ENCODE measurements around the gene HNRNPA3. TPM values are rescaled to one million over a fixed set of nuclear protein-coding genes. Genes with fewer than 3 reads are reported as not detected.

HNRNPA3 gene
- total and polyA plus RNA-seq, 2 of the 13 experiments (the other 11 are each of a cell fraction or from before 2014, with no cell fraction given): 73.3 to 97.7 TPM

- TF ChIP-seq, protein P1, sequence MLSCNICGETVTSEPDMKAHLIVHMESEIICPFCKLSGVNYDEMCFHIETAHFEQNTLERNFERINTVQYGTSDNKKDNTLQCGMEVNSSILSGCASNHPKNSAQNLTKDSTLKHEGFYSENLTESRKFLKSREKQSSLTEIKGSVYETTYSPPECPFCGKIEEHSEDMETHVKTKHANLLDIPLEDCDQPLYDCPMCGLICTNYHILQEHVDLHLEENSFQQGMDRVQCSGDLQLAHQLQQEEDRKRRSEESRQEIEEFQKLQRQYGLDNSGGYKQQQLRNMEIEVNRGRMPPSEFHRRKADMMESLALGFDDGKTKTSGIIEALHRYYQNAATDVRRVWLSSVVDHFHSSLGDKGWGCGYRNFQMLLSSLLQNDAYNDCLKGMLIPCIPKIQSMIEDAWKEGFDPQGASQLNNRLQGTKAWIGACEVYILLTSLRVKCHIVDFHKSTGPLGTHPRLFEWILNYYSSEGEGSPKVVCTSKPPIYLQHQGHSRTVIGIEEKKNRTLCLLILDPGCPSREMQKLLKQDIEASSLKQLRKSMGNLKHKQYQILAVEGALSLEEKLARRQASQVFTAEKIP (CRISPR knock-in tag; IDR thresholded peaks at IDR 0.05; ENCODE audit: borderline replicate concordance): no peak
Observed at GRCh38 chr2:177264209-177264692, 51.7 kb downstream of the HNRNPA3 start (continued).

DNA sequence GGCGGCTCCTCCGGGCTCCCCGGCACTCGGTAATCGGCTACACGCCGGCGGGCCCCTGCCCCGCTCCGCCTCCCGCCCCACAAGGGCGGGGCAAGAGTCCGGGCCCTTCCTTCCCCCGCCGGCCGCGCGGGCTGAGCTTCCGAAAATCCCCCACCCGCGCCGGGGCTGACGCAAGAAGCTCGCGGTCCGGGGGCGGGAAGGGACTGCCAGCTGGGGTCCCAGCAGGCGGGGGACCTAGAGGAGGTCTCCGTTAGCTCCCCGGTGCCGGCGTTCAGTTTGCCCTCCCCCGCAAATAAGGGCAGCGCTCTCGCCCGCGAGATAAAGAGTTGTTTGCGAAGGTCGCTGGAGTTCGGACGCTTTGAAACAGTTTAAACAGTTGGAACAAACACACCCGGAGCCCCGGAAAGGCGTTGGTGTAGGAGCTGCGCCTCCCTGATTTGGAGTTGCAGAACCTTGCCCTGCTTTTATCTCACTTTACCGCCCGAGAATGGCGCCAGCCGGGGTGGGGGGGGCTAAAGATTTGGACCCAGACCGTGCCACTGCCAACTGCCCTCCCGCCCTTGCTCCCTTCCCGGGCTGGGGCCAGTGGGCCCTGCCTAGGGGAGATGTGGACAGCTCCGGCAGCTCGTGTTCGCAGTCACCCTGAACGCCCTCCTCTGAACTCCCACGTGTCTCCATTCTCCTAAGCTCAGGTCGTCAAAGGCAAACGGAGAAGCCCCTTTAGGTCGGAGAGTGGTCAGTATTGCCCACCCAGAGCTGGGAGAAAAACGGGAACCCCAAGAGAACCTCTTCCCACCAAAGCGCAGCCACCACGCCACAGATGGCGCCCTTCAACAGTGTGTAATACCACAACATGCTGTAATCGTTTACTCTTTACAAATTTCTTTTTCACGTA lies 52.3 kb downstream of the HNRNPA3 start, which contains the start of gene NFE2L2:
Gene NFE2L2, minus strand, starts transcription at position 35 of the 895 bp plus-strand sequence. CDS start 151 bp downstream, outside the sequence.
- H3K79me2 ChIP-seq (ENCODE audit: insufficient read depth, low read length): peaks cover 47% of the 10 kb centered on the region
- WGBS (ENCODE audit: low lambda C conversion rate): 2% methylated on average over 35 of the region's 66 CpGs
- H3K4me2 ChIP-seq (ENCODE audit: low read depth, low read length): peak within 1 kb of the TSS; percentile 100
- peak within 1 kb of the TSS; percentile 100 for H3K9ac ChIP-seq (ENCODE audit: insufficient read depth, low read depth, low read length)
- intact Hi-C loops (cut with micrococcal nuclease; ENCODE audit: unreplicated experiment) (loop anchor here (1.0 to 5.0 kb wide), 4 partner anchors 32 to 287 kb away; a partner anchor contains a TSS), in situ Hi-C loops (cut with HindIII; ENCODE audit: extremely low pct_ligation_motif_present, low pct_unique_long_range_greater_than_20kb) (loop anchor here (5.0 kb wide), 4 partner anchors 53 to 127 kb away; partner anchors contain the start of genes AGPS and HNRNPA3)
- H2AFZ ChIP-seq (ENCODE audit: low read length): no peak within 1 kb of the TSS
- peak within 1 kb of the TSS; percentile 100 for H3K27ac ChIP-seq (ENCODE audit: extremely low read length, insufficient read depth, low read length)
- H3K4me1 ChIP-seq (ENCODE audit: insufficient read depth, low read length): peaks cover 63% of the 10 kb centered on the region
- H3K27me3 ChIP-seq (ENCODE audit: control insufficient read depth in 1 of 2, insufficient read depth in 2 of 2, low read length in 2 of 2): no peaks in the 10 kb centered on the region; a peak in 1 of 5 replicates
- TSS peak; percentile 84 for BruUV-seq (replicated peaks)
- FAIRE-seq (peak; percentile 85), DNase-seq (ENCODE audit: low spot score) (peak; percentile 99), ATAC-seq (peak; percentile 84)
- no peaks in the 10 kb centered on the region for H3K9me3 ChIP-seq (ENCODE audit: low read length)
- H3K4me3 ChIP-seq (replicated peaks in 1 of 3; ENCODE audit: insufficient read depth in 1 of 3, low read depth in 2 of 3, low read length in 3 of 3): peak within 1 kb of the TSS; percentile 87 to 98 (median 94)
- CTCF ChIA-PET (ENCODE audit: low intra/inter-chr PET ratio, low total read pairs): interaction anchor here (0.7 to 3.5 kb wide), 7 partner anchors 10 to 228 kb away, joined by 3 to 24 read pairs (median 4); no protein-coding TSS in a partner anchor
- POLR2A ChIA-PET: interaction anchor here (0.8 to 5.3 kb wide), 43 partner anchors 8 to 1659 kb away, joined by 3 to 96 read pairs (median 7); partner anchors contain the start of genes AGPS, HNRNPA3, PJVK and PRKRA
- H3K36me3 ChIP-seq (replicated peaks in 1 of 2; ENCODE audit: control insufficient read depth in 1 of 2, insufficient read depth in 2 of 2, low read length in 2 of 2): no peaks in the 10 kb centered on the region
- H4K20me1 ChIP-seq (ENCODE audit: insufficient read depth, low read length): peaks cover 33% of the 10 kb centered on the region
- TF ChIP-seq, protein P2, sequence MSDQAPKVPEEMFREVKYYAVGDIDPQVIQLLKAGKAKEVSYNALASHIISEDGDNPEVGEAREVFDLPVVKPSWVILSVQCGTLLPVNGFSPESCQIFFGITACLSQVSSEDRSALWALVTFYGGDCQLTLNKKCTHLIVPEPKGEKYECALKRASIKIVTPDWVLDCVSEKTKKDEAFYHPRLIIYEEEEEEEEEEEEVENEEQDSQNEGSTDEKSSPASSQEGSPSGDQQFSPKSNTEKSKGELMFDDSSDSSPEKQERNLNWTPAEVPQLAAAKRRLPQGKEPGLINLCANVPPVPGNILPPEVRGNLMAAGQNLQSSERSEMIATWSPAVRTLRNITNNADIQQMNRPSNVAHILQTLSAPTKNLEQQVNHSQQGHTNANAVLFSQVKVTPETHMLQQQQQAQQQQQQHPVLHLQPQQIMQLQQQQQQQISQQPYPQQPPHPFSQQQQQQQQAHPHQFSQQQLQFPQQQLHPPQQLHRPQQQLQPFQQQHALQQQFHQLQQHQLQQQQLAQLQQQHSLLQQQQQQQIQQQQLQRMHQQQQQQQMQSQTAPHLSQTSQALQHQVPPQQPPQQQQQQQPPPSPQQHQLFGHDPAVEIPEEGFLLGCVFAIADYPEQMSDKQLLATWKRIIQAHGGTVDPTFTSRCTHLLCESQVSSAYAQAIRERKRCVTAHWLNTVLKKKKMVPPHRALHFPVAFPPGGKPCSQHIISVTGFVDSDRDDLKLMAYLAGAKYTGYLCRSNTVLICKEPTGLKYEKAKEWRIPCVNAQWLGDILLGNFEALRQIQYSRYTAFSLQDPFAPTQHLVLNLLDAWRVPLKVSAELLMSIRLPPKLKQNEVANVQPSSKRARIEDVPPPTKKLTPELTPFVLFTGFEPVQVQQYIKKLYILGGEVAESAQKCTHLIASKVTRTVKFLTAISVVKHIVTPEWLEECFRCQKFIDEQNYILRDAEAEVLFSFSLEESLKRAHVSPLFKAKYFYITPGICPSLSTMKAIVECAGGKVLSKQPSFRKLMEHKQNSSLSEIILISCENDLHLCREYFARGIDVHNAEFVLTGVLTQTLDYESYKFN (CRISPR knock-in tag; conservative IDR thresholded peaks at IDR 0.05): peak; percentile 98
- TF ChIP-seq ZNF772 (CRISPR knock-in tag; IDR thresholded peaks at IDR 0.05): no peak
- 0 out of 2 replicates have a peak, but pooled peaks have one; percentile 69 for TF ChIP-seq ETS1 (CRISPR knock-in tag; IDR thresholded peaks at IDR 0.05)
- peak; percentile 89 for TF ChIP-seq ZNF607 (CRISPR knock-in tag; IDR thresholded peaks at IDR 0.05; ENCODE audit: borderline replicate concordance)
- TF ChIP-seq, protein P3, sequence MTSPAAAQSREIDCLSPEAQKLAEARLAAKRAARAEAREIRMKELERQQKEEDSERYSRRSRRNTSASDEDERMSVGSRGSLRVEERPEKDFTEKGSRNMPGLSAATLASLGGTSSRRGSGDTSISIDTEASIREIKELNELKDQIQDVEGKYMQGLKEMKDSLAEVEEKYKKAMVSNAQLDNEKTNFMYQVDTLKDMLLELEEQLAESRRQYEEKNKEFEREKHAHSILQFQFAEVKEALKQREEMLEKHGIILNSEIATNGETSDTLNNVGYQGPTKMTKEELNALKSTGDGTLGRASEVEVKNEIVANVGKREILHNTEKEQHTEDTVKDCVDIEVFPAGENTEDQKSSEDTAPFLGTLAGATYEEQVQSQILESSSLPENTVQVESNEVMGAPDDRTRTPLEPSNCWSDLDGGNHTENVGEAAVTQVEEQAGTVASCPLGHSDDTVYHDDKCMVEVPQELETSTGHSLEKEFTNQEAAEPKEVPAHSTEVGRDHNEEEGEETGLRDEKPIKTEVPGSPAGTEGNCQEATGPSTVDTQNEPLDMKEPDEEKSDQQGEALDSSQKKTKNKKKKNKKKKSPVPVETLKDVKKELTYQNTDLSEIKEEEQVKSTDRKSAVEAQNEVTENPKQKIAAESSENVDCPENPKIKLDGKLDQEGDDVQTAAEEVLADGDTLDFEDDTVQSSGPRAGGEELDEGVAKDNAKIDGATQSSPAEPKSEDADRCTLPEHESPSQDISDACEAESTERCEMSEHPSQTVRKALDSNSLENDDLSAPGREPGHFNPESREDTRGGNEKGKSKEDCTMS (CRISPR knock-in tag; conservative IDR thresholded peaks at IDR 0.05): no peak
- TF ChIP-seq ZFY (CRISPR knock-in tag; IDR thresholded peaks at IDR 0.05): peak; percentile 68
- TF ChIP-seq NFKB2 (CRISPR knock-in tag; IDR thresholded peaks at IDR 0.05; ENCODE audit: borderline replicate concordance): peak; percentile 74; the same call in 1 of the 2 replicates
- TF ChIP-seq POLR2A (IDR thresholded peaks at IDR 0.05; ENCODE audit: insufficient read depth in 1 of 2, low read depth in 2 of 2, low read length in 2 of 2): peak; percentile 63 to 94

Data from HepG2 (cell line).